C4-2B (cell line): ENCODE measurements around the gene ECE1.

Experiments used
- ZFX ChIP-seq: fragments of 450-650 bp; IDR thresholded peaks from 2 replicates; pipeline ENCODE4 v1.6.1; 2017
- TF ChIP-seq, protein P1 (sequence below): fragments of 450-650 bp; conservative IDR thresholded peaks from 2 replicates; pipeline ENCODE4 v1.5.1; 2017; ENCODE audit warnings: mild to moderate bottlenecking

- TF ChIP-seq, protein P1, sequence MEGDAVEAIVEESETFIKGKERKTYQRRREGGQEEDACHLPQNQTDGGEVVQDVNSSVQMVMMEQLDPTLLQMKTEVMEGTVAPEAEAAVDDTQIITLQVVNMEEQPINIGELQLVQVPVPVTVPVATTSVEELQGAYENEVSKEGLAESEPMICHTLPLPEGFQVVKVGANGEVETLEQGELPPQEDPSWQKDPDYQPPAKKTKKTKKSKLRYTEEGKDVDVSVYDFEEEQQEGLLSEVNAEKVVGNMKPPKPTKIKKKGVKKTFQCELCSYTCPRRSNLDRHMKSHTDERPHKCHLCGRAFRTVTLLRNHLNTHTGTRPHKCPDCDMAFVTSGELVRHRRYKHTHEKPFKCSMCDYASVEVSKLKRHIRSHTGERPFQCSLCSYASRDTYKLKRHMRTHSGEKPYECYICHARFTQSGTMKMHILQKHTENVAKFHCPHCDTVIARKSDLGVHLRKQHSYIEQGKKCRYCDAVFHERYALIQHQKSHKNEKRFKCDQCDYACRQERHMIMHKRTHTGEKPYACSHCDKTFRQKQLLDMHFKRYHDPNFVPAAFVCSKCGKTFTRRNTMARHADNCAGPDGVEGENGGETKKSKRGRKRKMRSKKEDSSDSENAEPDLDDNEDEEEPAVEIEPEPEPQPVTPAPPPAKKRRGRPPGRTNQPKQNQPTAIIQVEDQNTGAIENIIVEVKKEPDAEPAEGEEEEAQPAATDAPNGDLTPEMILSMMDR, result no peak
- TF ChIP-seq ZFX, result no peak
Observed at GRCh38 chr1:21321963-21322680, 31.9 kb upstream of the ECE1 start.
